ENCODE data around the gene HPDL. TPM values are rescaled to one million over a fixed set of nuclear protein-coding genes. Genes with fewer than 3 reads are reported as not detected.

The HPDL gene
- total and polyA plus RNA-seq, 3 experiments from 2014 or later, result 1.4 to 42.4 (median 41.5) TPM

GRCh38 chr1:45375104-45376090, 48.7 kb downstream of the HPDL start:
- POLR2A ChIA-PET, result interaction anchor here (0.8 kb wide), 2 partner anchors 81 to 188 kb away, joined by 5 to 7 read pairs; no protein-coding TSS in a partner anchor
- H3K4me3 ChIP-seq (ENCODE audit: low read length), result no peak overlapping the region
- Mint-ChIP-seq H3K9me3 (no peaks in the 10 kb centered on the region), H3K36me3 (peaks cover 0 to 7% (median 5%) of the 10 kb centered on the region in 3 donors), H3K4me1 (peaks cover 0 to 12% (median 5%) of the 10 kb centered on the region in 3 donors), H3K4me3 (no peak overlapping the region), H3K27ac (peak overlapping the region in 2 of 8 donors; percentile 29 to 77), H3K27me3 (no peaks in the 10 kb centered on the region)
- no peaks in the 10 kb centered on the region for H3K9me3 ChIP-seq (ENCODE audit: low read length)
- no peak for DNase-seq
- no peaks in the 10 kb centered on the region for H3K4me1 ChIP-seq (ENCODE audit: insufficient read depth, low read length)
- no peak overlapping the region for H3K27ac ChIP-seq (ENCODE audit: low read depth, low read length)
- CTCF ChIA-PET, result no interaction called here
- H3K27me3 ChIP-seq (ENCODE audit: insufficient read depth, low read length, poor library complexity, severe bottlenecking), result no peaks in the 10 kb centered on the region
- no peaks in the 10 kb centered on the region for H3K36me3 ChIP-seq (ENCODE audit: insufficient read depth, low read length)

GRCh38 chr1:45378184-45378583, 51.5 kb downstream of the HPDL start:
- H3K36me3 Mint-ChIP-seq, result peaks cover 0 to 4% (median 3%) of the 10 kb centered on the region in 3 donors
- H3K27me3 ChIP-seq (ENCODE audit: insufficient read depth, low read length, poor library complexity, severe bottlenecking), result no peaks in the 10 kb centered on the region
- no peak for DNase-seq
- H3K4me3 Mint-ChIP-seq, result no peak overlapping the region
- ChIA-PET CTCF (no interaction called here), POLR2A (no interaction called here)
- H3K4me1 ChIP-seq (ENCODE audit: insufficient read depth, low read length), result no peaks in the 10 kb centered on the region
- no peak overlapping the region for H3K27ac Mint-ChIP-seq
- H3K9me3 Mint-ChIP-seq, result no peaks in the 10 kb centered on the region
- H3K9me3 ChIP-seq (ENCODE audit: low read length), result no peaks in the 10 kb centered on the region
- H3K27me3 Mint-ChIP-seq, result no peaks in the 10 kb centered on the region
- H3K27ac ChIP-seq (ENCODE audit: low read depth, low read length), result no peak overlapping the region
- peaks cover 0 to 12% (median 5%) of the 10 kb centered on the region in 3 donors for H3K4me1 Mint-ChIP-seq
- H3K4me3 ChIP-seq (ENCODE audit: low read length), result no peak overlapping the region
- no peaks in the 10 kb centered on the region for H3K36me3 ChIP-seq (ENCODE audit: insufficient read depth, low read length)

Other genes with a start within 250 kb of the HPDL start
- 1 to 10 TPM; 1.3 to 1.4 TPM for gene ZSWIM5, start 120.3 kb upstream of the HPDL start, total RNA-seq
- 0.69 TPM for gene ZSWIM5, start 120.3 kb upstream of the HPDL start, polyA plus RNA-seq
- gene TOE1, start 13.3 kb downstream of the HPDL start, total RNA-seq, result 10 to 100 TPM; 46.4 to 48.9 TPM
- 12.5 TPM for gene TOE1, start 13.3 kb downstream of the HPDL start, polyA plus RNA-seq
- gene MUTYH, start 13.5 kb downstream of the HPDL start, total RNA-seq, result 10 to 100 TPM; 70.1 to 75.4 TPM
- 24.4 TPM for gene MUTYH, start 13.5 kb downstream of the HPDL start, polyA plus RNA-seq
- 1 to 10 TPM; 2.9 to 3.6 TPM for gene TESK2, start 164.3 kb downstream of the HPDL start, total RNA-seq
- 3.1 TPM for gene TESK2, start 164.3 kb downstream of the HPDL start, polyA plus RNA-seq
- 1 to 10 TPM; 6.1 to 6.6 TPM for gene CCDC163, start 173.2 kb downstream of the HPDL start, total RNA-seq
- gene CCDC163, start 173.2 kb downstream of the HPDL start, polyA plus RNA-seq, result 7.7 TPM
- 1 to 10 TPM; 6.6 to 7.2 TPM for gene MMACHC, start 173.4 kb downstream of the HPDL start, total RNA-seq
- gene MMACHC, start 173.4 kb downstream of the HPDL start, polyA plus RNA-seq, result 0.64 TPM
- gene PRDX1, start 195.0 kb downstream of the HPDL start, total RNA-seq, result 100 to 1,000 TPM; 784 to 849 TPM
- gene PRDX1, start 195.0 kb downstream of the HPDL start, polyA plus RNA-seq, result 261 TPM
- 100 to 1,000 TPM; 204 to 217 TPM for gene AKR1A1, start 223.9 kb downstream of the HPDL start, total RNA-seq
- gene AKR1A1, start 223.9 kb downstream of the HPDL start, polyA plus RNA-seq, result 98.3 TPM